Fibroblast of lung (primary cell): ENCODE data around the gene KRTDAP.

Experiments used
- CTCF ChIP-seq, 2 donors: IDR thresholded peaks in 1 of 2; conservative IDR thresholded peaks in 1 of 2; 1 replicate in 1 of 2; 2 replicates in 1 of 2; pipeline ENCODE4 v1.5.1; 2011 to 2012; ENCODE audit warnings: low read length in 2 of 2, control low read depth in 1 of 2, inconsistent platforms in 1 of 2, low read depth in 1 of 2, mild to moderate bottlenecking in 1 of 2
- EZH2 ChIP-seq: IDR thresholded peaks from 2 replicates; pipeline ENCODE4 v1.5.1; 2012; ENCODE audit warnings: low read length, control low read depth, mild to moderate bottlenecking; ENCODE audit errors: missing control alignments

- TF ChIP-seq CTCF (conservative IDR thresholded peaks at IDR 0.05 in 1 of 2, IDR thresholded peaks at IDR 0.05 in 1 of 2; ENCODE audit: low read depth in 1 of 2, low read length in 2 of 2) (no peak), EZH2 (no peak)
Observed at GRCh38 chr19:35529241-35530218, 39.3 kb upstream of the KRTDAP start.
